T follicular helper cell (primary cell): Measurements from ENCODE around the gene ASNSD1.
"Not testable (repeated sequence)": the region's sequence is repeated elsewhere in the genome, so short reads cannot be mapped to it uniquely, and the experiment has no call there.

Experiments
- DNase-seq: peaks from one replicate; pipeline ENCODE4 v3.0.0-alpha.2; 2020; ENCODE audit warnings: low read depth

Gene ASNSD1

DNA sequence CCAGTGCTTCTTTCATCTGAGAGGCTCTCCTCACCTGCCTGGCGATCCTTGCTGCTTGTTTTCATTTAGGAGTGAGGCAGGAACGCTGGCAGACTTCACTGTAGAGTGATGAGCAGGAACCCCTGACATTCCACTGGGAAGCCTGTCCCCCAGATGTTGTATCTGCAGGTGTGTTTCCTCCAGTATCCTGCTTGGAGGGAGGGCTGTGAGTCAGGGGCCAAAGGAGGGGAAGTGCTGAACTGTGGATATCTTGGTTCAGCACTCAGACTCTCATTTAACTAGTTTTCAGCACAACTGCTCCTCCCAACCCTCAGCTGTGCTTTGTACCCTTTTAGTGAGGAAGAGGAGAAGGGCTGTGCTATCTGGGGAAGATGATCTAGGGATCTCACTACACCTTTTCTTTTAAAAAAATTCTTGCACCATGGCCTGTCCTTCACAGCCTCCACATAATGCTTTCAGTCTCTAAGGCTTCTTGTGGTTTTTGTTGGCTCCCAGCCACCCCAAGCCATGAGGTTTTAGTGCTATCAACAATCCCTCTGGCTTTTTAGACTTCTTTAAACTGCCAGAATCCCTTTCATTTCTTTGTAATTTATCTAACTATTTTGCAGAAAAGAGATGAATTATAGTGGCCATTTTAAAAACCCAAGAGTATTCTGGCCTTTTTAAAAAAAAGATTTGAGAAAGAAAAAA, 24.4 kb downstream of the ASNSD1 start:
- DNase-seq = no peak

DNA sequence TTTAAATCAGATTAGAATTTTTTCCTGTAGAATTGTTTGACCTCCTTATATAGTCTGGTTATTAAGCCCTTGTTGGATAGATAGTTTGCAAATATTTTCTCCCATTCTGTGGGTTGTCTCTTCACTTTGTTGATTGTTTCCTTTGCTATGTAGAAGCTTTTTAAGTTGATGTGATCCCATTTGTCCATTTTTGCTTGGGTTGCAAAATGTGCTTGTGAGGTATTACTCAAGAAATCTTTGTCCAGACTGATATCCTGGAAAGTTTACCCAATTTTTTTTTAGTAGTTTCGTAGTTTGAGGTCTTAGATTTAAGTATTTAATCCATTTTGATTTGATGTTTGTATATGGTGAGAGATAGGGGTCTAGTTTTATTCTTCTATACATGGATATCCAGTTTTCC, 26.5 kb downstream of the ASNSD1 start:
- not testable (repeated sequence) for DNase-seq

DNA sequence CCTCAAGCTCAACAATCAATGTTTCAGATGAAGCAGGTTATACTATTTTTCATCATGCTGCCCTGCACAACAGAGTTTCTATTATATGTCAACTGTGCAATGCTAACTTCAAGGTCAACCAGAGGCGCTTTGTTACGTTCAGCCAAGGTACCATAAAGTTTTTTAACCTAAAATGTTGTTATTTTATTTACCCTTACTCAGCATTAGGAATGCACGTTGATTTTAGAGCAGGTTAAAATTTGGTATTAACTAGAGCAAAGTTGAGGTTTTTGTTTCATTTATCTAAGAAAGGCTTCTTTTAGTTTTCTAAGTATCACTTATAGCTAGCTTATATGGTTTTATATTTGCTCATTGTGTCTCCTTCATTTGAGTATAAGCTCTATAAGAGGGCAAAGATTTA, 35.0 kb downstream of the ASNSD1 start:
- no peak for DNase-seq

DNA sequence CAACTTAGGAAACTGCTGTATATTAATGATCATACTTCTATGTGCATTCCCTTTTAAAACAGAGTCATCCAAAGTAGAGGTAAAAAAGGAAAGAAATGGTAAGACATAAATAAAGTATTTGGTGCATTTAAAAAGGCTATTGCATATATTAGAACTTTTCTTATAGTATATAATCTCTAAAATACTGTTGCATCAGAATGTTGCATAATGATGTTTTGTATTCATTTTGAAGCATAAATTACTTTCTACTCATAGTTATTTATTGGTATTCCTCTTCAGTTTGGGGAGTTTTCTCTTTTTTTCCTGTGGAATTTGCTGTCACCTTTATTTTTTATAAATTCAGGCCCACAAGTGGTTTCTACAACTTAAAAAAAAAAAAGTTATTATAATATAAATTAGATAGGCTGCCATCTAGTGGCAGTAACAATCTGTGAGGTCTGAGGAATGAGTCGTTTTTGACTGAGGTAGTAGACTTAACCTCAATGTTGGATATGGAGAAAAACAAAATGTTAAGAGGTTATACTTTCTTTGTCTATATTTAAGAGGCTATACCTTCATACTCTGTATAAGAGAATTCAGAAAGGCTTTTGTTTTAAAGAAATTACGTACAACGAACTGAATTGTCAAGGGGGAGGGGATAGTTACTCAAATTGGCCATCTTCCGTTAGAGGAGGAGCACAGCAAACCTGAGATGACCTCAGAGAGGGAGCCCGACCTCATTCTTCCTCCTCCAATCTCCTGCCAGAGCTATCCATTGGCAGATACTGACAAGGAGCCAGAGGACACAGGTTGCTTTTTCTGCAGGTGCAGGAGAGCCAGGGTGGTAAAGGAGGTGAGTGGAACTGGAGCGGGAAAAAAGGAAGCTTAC, 37.0 kb downstream of the ASNSD1 start:
- peak; percentile 20 for DNase-seq

DNA sequence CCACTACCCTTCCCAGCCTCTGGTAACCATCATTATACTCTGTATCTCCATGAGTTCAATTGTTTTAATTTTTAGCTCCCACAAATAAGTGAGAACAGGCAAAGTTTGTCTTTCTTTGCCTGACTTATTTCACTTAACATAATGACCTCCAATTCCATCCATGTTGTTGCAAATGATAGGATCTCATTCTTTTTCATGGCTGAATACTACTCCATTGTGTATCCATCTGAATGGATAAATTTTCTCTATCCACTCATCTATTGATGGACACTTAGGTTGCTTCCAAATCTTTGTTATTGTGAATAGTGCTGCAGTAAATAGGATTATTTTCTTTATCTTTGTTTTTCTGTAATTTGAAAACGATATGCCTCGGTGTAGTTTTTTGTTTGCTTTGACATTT, 39.4 kb downstream of the ASNSD1 start:
- DNase-seq = no peak

DNA sequence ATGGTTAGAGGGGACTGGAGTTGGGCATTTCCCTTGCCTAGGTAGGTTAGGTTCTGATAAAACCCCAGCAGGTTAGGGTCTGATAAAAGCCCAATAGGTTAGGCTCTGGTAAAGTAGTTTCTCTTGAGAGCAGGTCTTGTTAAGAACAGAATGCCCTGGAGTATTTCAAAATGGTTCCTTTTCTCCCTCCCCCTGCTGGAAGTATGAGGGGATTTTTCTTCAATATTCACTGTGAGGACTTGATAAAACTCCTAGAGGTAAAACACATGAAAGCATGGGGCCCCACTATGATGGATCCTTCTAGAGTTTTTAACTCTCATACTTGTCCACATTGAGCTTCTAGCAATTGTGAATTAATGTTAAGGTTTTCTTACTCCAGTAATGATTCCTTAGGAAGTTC, 40.8 kb downstream of the ASNSD1 start:
- no peak for DNase-seq

DNA sequence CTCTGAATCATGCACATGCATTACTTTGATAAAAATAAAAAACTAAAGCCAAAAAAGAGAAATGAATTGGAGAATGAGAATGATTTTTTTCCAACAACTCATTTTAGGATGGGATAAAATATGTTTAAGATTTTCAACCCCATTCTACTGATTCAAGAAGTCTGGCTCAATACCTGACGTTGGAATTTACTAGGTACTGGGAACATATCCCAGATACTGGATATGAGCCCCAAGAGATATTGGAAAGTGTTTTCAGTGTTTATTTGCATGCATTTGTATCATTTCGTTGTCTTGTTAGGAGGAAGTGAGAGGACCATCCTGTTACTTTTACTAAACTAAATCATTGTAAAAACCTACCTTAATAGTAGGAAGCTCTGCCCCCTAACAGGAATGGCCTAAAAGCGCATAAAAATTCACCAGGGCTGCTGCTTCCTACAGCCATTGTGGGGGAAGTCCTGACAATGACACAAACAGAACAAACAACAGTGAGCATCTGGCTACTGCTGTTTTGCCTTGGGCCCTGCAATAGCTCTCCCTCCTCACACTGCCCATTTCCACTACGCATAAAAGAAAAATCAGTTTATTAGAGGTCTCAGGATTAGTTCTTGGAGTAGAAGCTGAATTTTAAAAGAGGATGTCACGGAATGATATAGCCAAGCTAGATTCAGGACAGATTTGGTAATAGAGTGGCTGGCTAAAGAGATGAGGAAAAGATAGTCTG, 48.4 kb downstream of the ASNSD1 start:
- DNase-seq = no peak

DNA sequence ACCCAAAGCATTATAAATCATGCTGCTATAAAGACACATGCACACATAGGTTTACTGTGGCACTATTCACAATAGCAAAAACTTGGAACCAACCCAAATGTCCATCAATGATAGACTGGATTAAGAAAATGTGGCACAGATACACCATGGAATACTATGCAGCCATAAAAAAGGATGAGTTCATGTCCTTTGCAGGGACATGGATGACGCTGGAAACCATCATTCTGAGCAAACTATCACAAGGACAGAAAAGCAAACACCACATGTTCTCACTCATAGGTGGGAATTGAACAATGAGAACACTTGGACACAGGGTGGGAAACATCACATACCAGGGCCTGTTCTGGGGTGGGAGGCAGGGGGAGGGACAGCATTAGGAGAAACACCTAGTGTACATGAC, 56.3 kb downstream of the ASNSD1 start:
- not testable (repeated sequence) for DNase-seq

DNA sequence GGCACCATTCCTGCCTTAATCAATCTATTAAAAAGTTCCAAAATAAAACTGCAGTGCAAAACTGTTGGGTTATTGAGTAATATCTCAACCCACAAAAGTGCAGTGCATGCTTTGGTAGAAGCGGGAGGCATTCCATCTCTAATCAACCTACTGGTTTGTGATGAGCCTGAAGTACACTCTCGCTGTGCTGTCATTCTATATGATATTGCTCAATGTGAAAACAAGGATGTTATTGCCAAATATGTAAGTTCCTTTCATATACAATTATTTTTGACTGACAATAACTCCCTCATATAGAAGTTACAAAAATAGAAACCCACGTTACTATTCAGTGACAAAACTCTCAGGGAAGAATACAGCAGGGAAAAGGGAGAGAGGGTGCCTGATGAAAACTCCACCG, 58.3 kb downstream of the ASNSD1 start:
- no peak for DNase-seq
